Loucy (cell line): ENCODE measurements around the gene AKAP9.

Experiments
- H2AFZ ChIP-seq: fragments of 200-600 bp; sonication (generic); 2 replicates; pipeline ENCODE4 v1.6.0; 2016; ENCODE audit warnings: antibody characterized with exemption, mild to moderate bottlenecking, low read length, moderate library complexity
- H3F3A ChIP-seq: fragments of 200-600 bp; 2 replicates; pipeline ENCODE4 v1.6.0; 2016; ENCODE audit warnings: antibody characterized with exemption, low read depth, mild to moderate bottlenecking
- H3K27me3 ChIP-seq: fragments of 200-600 bp; sonication (generic); 2 replicates; pipeline ENCODE4 v1.6.1; 2014; ENCODE audit warnings: low read length, mild to moderate bottlenecking; ENCODE audit not compliant: insufficient read depth, poor library complexity, severe bottlenecking
- H3K36me3 ChIP-seq: fragments of 200-600 bp; sonication (generic); 2 replicates; pipeline ENCODE4 v1.6.1; 2016; ENCODE audit warnings: low read length; ENCODE audit not compliant: insufficient read depth
- H3K4me1 ChIP-seq: fragments of 200-600 bp; sonication (generic); 2 replicates; pipeline ENCODE4 v1.5.1; 2014; ENCODE audit warnings: low read length, mild to moderate bottlenecking; ENCODE audit not compliant: insufficient read depth, poor library complexity, severe bottlenecking
- H3K4me2 ChIP-seq: fragments of 200-600 bp; sonication (generic); 2 replicates; pipeline ENCODE4 v1.6.0; 2014; ENCODE audit warnings: antibody characterized with exemption, low read length, low read depth, mild to moderate bottlenecking; ENCODE audit not compliant: poor library complexity, severe bottlenecking
- H3K4me3 ChIP-seq: fragments of 200-600 bp; sonication (generic); 2 replicates; pipeline ENCODE4 v1.5.1; 2014; ENCODE audit warnings: low read length, mild to moderate bottlenecking, mixed read lengths; ENCODE audit not compliant: poor library complexity, severe bottlenecking
- H3K79me2 ChIP-seq: fragments of 200-600 bp; sonication (generic); 2 replicates; pipeline ENCODE4 v1.6.1; 2014; ENCODE audit warnings: low read length; ENCODE audit not compliant: insufficient read depth
- H3K9ac ChIP-seq: fragments of 200-600 bp; sonication (generic); 2 replicates; pipeline ENCODE4 v1.6.0; 2014; ENCODE audit warnings: mild to moderate bottlenecking, low read depth, low read length, moderate library complexity; ENCODE audit not compliant: poor library complexity, severe bottlenecking
- H3K9me2 ChIP-seq: fragments of 200-600 bp; sonication (generic); replicated peaks from 2 replicates; pipeline ENCODE4 v1.6.1; 2016; ENCODE audit warnings: low read depth, low read length, mixed read lengths
- H3K9me3 ChIP-seq: fragments of 200-600 bp; sonication (generic); 2 replicates; pipeline ENCODE4 v1.6.1; 2014; ENCODE audit warnings: mild to moderate bottlenecking, antibody characterized with exemption, low read length, low read depth; ENCODE audit not compliant: insufficient read depth
- H4K20me1 ChIP-seq: fragments of 200-600 bp; sonication (generic); 2 replicates; pipeline ENCODE4 v1.6.0; 2014; ENCODE audit warnings: antibody characterized with exemption, low read length, mild to moderate bottlenecking; ENCODE audit not compliant: insufficient read depth, poor library complexity, severe bottlenecking
- EZH2phosphoT487 ChIP-seq: fragments of 200-600 bp; IDR thresholded peaks from 2 replicates; pipeline ENCODE4 v1.6.1; 2018; ENCODE audit warnings: antibody characterized with exemption, mild to moderate bottlenecking, moderate library complexity, borderline replicate concordance
- TF ChIP-seq, protein P1 (sequence below): fragments of 200-600 bp; sonication (generic); conservative IDR thresholded peaks from 2 replicates; pipeline ENCODE4 v1.5.1; 2014; ENCODE audit warnings: mild to moderate bottlenecking, antibody characterized with exemption, low read length

Gene AKAP9

DNA sequence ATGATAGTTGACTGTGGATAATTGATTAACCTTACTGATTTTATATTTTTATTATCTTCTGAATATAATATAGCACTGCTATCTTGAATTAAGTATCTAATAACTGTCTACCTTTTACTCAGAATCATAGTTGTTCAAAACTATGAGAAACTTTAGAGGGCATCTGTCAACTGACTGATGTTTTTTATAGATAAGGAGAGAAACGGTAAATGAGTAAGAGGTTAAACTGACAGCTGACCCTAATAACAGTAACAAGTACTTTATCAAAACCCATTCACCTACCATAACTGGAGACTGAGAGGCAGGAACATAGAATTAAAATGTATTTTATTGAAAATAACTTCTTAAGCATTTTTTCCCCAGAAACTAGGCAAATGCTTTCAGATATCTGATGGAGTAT is 131.5 kb downstream of the AKAP9 start:
- no peak for TF ChIP-seq EZH2phosphoT487
- TF ChIP-seq, protein P1, sequence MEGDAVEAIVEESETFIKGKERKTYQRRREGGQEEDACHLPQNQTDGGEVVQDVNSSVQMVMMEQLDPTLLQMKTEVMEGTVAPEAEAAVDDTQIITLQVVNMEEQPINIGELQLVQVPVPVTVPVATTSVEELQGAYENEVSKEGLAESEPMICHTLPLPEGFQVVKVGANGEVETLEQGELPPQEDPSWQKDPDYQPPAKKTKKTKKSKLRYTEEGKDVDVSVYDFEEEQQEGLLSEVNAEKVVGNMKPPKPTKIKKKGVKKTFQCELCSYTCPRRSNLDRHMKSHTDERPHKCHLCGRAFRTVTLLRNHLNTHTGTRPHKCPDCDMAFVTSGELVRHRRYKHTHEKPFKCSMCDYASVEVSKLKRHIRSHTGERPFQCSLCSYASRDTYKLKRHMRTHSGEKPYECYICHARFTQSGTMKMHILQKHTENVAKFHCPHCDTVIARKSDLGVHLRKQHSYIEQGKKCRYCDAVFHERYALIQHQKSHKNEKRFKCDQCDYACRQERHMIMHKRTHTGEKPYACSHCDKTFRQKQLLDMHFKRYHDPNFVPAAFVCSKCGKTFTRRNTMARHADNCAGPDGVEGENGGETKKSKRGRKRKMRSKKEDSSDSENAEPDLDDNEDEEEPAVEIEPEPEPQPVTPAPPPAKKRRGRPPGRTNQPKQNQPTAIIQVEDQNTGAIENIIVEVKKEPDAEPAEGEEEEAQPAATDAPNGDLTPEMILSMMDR: no peak
- no peaks in the 10 kb centered on the region for H3K27me3 ChIP-seq
- no peaks in the 10 kb centered on the region for H3K9me3 ChIP-seq
- H4K20me1 ChIP-seq: no peaks in the 10 kb centered on the region
- H3F3A ChIP-seq: peaks cover 5% of the 10 kb centered on the region; the same call in 1 of the 2 replicates
- H3K36me3 ChIP-seq: peaks cover 36% of the 10 kb centered on the region
- peak overlapping the region; percentile 56 for H3K9ac ChIP-seq
- H3K4me2 ChIP-seq: peak overlapping the region; percentile 61
- no peaks in the 10 kb centered on the region for H3K9me2 ChIP-seq
- H2AFZ ChIP-seq: no peak overlapping the region
- H3K4me3 ChIP-seq: peak overlapping the region; percentile 35
- peaks cover 38% of the 10 kb centered on the region for H3K4me1 ChIP-seq
- no peaks in the 10 kb centered on the region for H3K79me2 ChIP-seq

DNA sequence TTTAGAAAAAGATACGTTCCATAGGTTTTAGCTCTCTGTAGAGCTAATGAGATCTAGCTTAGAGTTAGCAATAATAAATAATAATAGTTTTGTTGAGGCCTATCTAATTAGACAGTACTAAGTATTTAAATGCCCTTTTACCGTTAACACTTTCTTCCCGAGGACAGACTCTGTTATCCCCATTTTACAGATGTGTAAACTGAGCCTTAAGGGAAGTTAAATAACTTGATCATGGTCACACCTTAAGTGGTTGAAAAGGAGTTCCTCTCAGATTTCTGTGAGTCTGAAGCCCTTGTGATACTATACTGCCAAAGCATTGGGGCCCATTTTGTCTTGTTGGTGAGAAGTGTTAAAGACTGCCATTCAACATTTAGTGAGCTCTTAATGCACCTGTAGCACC is 132.0 kb downstream of the AKAP9 start:
- no peaks in the 10 kb centered on the region for H3K27me3 ChIP-seq

DNA sequence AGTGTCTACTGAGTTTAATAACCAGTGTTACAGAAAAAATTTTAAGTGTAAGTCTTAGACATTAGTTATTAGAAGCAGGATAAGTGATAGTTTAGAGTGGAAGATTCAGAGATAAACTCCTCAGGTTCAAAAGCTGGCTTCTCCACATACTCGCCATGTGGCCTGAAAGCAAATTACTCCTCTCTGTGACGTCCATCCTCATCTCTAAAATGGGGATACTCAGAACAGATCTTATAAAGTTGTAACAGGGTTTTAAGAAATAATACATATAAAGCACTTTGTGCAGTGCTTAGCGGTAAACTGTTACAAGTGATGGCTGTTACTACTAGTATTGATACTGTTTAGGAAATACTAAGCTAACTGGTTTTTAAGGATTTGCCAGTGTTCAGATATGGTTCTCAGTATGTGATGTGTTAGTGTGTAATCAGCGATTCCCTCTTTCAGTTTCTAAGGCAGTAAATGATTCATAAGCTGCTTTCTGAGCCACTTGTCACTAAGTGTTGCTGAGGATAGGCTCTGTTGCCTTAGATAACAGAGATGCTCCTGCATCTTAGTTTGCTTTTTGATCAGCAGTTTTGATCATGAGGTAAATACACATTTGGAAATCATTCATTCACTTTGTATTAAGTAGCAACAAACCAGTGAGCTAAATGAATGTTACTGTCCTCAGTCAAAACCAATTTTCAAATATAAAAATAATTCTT is 134.9 kb downstream of the AKAP9 start:
- no peak for TF ChIP-seq EZH2phosphoT487
- TF ChIP-seq, protein P1: no peak
- H3K27me3 ChIP-seq: no peaks in the 10 kb centered on the region
- H3K9me2 ChIP-seq: no peaks in the 10 kb centered on the region
- no peak overlapping the region for H2AFZ ChIP-seq
- no peak overlapping the region for H3K9ac ChIP-seq
- H4K20me1 ChIP-seq: no peaks in the 10 kb centered on the region
- H3K9me3 ChIP-seq: no peaks in the 10 kb centered on the region
- H3K4me2 ChIP-seq: no peak overlapping the region
- H3K36me3 ChIP-seq: peaks cover 34% of the 10 kb centered on the region
- peaks cover 38% of the 10 kb centered on the region for H3K4me1 ChIP-seq
- peaks cover 5% of the 10 kb centered on the region; the same call in 1 of the 2 replicates for H3F3A ChIP-seq
- no peaks in the 10 kb centered on the region for H3K79me2 ChIP-seq
- no peak overlapping the region for H3K4me3 ChIP-seq

More for the DNA sequence above, 132.0 kb downstream of the AKAP9 start:
- peak overlapping the region; percentile 56 for H3K9ac ChIP-seq
- no peaks in the 10 kb centered on the region for H3K9me2 ChIP-seq
- H3F3A ChIP-seq: peaks cover 5% of the 10 kb centered on the region; the same call in 1 of the 2 replicates
- peak overlapping the region; percentile 35 for H3K4me3 ChIP-seq
- H3K79me2 ChIP-seq: no peaks in the 10 kb centered on the region
- H3K4me2 ChIP-seq: peak overlapping the region; percentile 61
- TF ChIP-seq EZH2phosphoT487: no peak
- TF ChIP-seq, protein P1: no peak
- peaks cover 35% of the 10 kb centered on the region for H3K36me3 ChIP-seq
- H2AFZ ChIP-seq: no peak overlapping the region
- H4K20me1 ChIP-seq: no peaks in the 10 kb centered on the region
- H3K4me1 ChIP-seq: peaks cover 38% of the 10 kb centered on the region
- H3K9me3 ChIP-seq: no peaks in the 10 kb centered on the region
